GM13976 (cell line): ENCODE data around the gene ZNF205.

Experiments
- DNase-seq: peaks from one replicate; pipeline ENCODE4 v3.0.0; 2012; ENCODE audit warnings: low spot score
- CTCF ChIP-seq: IDR thresholded peaks from 2 replicates; pipeline ENCODE4 v1.5.1; 2012; ENCODE audit warnings: borderline replicate concordance, mild to moderate bottlenecking; ENCODE audit not compliant: insufficient read depth; ENCODE audit errors: extremely low read depth, missing control alignments, control extremely low read depth
- in situ Hi-C: fragments of 300-500 bp; cut with MboI; formaldehyde crosslinking; loops from one replicate; pipeline ENCODE4 v1.12.0; 2022; ENCODE audit warnings: low sequenced_read_pairs, mixed read lengths, inconsistent platforms; ENCODE audit not compliant: unreplicated experiment

ZNF205 gene

GRCh38 chr16:3112058-3112880 lies at the start of gene ZNF205:
Gene ZNF205 (plus strand): TSS chr16:3112586. CDS start chr16:3113431, 845 bp downstream.
- in situ Hi-C loops = no loop called here
- no peak for DNase-seq

GRCh38 chr16:3063625-3064386 lies 48.6 kb upstream of the ZNF205 start:
- DNase-seq = no peak
- in situ Hi-C loops = loop anchor here (10.0 kb wide), 1 partner anchor 61 kb away; no protein-coding TSS in a partner anchor
- no peak for TF ChIP-seq CTCF

More at GRCh38 chr16:3112058-3112880, at the start of gene ZNF205:
- no peak for TF ChIP-seq CTCF

GRCh38 chr16:3065069-3065741 lies 47.2 kb upstream of the ZNF205 start, which contains the start of gene IL32:
Gene IL32 (plus strand): TSS chr16:3065640. CDS start chr16:3065812, 172 bp downstream.
- in situ Hi-C loops = loop anchor here (10.0 kb wide), 1 partner anchor 60 kb away; no protein-coding TSS in a partner anchor
- no peak for TF ChIP-seq CTCF
- peak; percentile 77 for DNase-seq

GRCh38 chr16:3065742-3066439 lies 46.5 kb upstream of the ZNF205 start:
- in situ Hi-C loops = loop anchor here (10.0 kb wide), 1 partner anchor 59 kb away; no protein-coding TSS in a partner anchor
- no peak for TF ChIP-seq CTCF
- peak; percentile 22 for DNase-seq

- DNase-seq = peak; percentile 28
- in situ Hi-C loops = loop anchor here (10.0 kb wide), 1 partner anchor 58 kb away; no protein-coding TSS in a partner anchor
Observed at GRCh38 chr16:3066440-3066748, 46.0 kb upstream of the ZNF205 start.

More at GRCh38 chr16:3066440-3066748, 46.0 kb upstream of the ZNF205 start:
- TF ChIP-seq CTCF = no peak
